HG02571 (cell line): ENCODE measurements around the gene OR5F1.

Source experiments
- ATAC-seq: cut with Tn5 transposase; IDR thresholded peaks from one replicate; pipeline ENCODE4 v1.9.1; 2021; ENCODE audit warnings: mild to moderate bottlenecking, moderate library complexity; ENCODE audit not compliant: unreplicated experiment

OR5F1 gene

DNA sequence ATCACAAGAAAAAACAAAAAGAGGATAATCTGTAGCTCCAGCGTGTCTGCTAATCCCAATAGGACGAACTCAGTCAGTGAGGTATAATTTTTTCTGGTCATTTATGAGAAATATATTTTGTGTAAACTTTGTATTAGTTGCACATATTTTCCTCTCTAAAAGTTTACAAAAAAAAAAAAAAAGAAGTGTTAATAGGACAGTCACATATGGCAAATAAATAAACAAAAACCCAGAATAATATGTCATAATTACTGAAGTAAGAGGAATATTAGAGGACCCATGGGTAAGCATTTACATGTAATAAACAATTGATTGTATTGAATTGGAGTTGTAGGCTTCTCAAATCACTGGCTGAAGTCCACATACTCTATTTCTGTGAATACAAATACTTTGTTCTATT is at the start of gene OR5F1:
TSS of gene OR5F1 (minus strand) at position 101 of the 400 bp plus-strand sequence. CDS start at position 101, 0 bp downstream.
- ATAC-seq, result no peak

DNA sequence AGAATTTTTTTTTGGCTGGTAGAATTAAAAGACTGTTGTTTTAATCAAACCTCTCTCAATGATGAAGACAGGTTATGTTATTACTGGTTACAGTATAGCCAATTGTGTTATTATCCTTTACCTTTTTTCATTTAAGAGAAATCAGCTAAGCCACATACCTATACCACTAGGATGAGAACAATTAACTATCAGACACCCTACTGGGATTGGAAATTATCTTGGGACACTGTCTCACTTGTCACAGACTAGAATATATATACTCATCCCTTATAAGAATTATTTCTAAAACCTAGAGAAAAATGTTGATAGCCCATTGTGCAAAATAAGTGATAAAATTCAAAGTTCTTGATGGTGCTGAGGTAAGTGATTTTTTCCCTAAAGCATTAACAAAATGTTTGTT is 32.9 kb upstream of the OR5F1 start, which contains the start of gene OR5AS1:
TSS of gene OR5AS1 (plus strand) at position 301 of the 400 bp plus-strand sequence. CDS start 2,765 bp downstream, outside the sequence.
- no peak for ATAC-seq

GRCh38 chr11:56013805-56014204 is 19.4 kb upstream of the OR5F1 start:
- no peak for ATAC-seq

- no peak for ATAC-seq
Observed at GRCh38 chr11:56010716-56011115, 16.3 kb upstream of the OR5F1 start.

DNA sequence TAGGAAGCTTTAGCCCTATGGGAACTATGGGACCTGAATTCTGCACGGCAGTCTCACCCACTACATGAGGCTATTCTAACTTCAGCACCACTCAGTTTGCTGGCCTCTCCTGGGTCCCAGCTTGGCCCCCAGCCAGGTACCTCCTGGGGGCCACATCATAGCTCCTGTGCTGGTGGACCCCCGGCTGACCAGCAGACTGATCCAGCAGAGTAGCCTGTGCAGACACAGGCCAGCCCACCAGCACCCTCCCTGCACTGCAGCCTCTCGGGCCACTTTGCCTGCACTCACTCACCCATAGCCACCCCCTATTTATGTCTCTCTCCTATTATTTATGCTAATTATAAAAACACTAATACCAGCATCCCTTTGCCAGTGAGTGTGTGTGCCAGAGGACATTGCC is 23.5 kb downstream of the OR5F1 start:
- no peak for ATAC-seq

DNA sequence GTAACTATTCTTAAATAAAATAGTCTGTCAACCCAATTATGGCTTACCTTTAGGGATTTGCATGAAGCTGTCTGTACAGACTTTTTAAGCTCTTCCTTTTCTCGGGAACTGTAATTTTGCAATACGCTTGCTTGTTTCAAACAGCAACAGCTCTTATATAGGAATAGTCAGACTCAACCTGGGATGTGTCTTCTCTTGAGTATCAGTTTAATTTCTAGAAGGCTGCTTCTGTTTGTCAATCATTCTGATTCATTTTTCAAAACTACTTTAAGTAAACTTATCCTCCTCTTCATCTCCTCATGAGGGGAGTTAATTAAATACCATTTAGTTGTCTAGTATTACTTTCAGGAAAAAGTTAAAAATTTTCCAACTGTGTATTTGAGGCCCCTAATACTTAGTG is 24.6 kb downstream of the OR5F1 start, which contains the start of gene OR10AG1:
TSS of gene OR10AG1 (minus strand) at position 101 of the 400 bp plus-strand sequence. CDS start at position 63, 38 bp downstream.
- ATAC-seq, result no peak

- ATAC-seq, result no peak
Observed at GRCh38 chr11:55967914-55968313, 26.5 kb downstream of the OR5F1 start.

DNA sequence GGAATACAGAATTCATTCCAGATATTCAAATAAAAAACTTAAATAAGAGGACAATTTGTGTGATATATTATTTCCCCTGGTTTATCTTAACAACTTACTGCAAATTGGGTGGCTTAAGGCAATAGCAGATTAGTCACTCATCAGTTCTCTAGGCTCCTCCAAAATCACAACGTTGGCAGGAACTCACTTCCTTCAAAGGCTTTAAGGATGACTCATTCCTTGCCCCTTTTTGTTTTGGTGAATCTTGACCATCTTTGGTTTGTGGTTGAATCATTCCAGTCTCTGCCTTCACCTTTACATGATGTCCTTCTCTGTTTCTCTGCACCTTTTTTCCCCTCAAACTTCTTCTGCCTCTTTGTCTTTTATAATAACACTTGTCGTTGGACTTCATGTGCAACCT is 28.0 kb downstream of the OR5F1 start:
- ATAC-seq, result no peak

- ATAC-seq, result no peak
Observed at GRCh38 chr11:55956521-55956920, 37.9 kb downstream of the OR5F1 start.

- no peak for ATAC-seq
Observed at GRCh38 chr11:55949330-55949729, 45.1 kb downstream of the OR5F1 start.
